ENCODE measurements around the gene SECISBP2L. TPM values are rescaled to one million over a fixed set of nuclear protein-coding genes. Genes with fewer than 3 reads are reported as not detected.

Gene SECISBP2L, protein sequence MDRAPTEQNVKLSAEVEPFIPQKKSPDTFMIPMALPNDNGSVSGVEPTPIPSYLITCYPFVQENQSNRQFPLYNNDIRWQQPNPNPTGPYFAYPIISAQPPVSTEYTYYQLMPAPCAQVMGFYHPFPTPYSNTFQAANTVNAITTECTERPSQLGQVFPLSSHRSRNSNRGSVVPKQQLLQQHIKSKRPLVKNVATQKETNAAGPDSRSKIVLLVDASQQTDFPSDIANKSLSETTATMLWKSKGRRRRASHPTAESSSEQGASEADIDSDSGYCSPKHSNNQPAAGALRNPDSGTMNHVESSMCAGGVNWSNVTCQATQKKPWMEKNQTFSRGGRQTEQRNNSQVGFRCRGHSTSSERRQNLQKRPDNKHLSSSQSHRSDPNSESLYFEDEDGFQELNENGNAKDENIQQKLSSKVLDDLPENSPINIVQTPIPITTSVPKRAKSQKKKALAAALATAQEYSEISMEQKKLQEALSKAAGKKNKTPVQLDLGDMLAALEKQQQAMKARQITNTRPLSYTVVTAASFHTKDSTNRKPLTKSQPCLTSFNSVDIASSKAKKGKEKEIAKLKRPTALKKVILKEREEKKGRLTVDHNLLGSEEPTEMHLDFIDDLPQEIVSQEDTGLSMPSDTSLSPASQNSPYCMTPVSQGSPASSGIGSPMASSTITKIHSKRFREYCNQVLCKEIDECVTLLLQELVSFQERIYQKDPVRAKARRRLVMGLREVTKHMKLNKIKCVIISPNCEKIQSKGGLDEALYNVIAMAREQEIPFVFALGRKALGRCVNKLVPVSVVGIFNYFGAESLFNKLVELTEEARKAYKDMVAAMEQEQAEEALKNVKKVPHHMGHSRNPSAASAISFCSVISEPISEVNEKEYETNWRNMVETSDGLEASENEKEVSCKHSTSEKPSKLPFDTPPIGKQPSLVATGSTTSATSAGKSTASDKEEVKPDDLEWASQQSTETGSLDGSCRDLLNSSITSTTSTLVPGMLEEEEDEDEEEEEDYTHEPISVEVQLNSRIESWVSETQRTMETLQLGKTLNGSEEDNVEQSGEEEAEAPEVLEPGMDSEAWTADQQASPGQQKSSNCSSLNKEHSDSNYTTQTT
- 10 to 100 TPM; 25.5 to 52.4 (median 45.3) TPM for total RNA-seq
- polyA plus RNA-seq: 10 to 100 TPM in 1 of 2 donors, 1 to 10 TPM in 1; 8.8 to 18.5 TPM
- long read RNA-seq, donor 1, partial matches to known transcripts: 7 of 7 reads
- long read RNA-seq, donor 1, other reads (novel, unspliced or antisense): 0 of 7 reads
- long read RNA-seq, donor 2, partial matches to known transcripts: 73 of 75 reads
- long read RNA-seq, donor 2, other reads (novel, unspliced or antisense): 2 of 75 reads
- long read RNA-seq, donor 3, full-length matches to known transcripts: 1 of 5 reads
- long read RNA-seq, donor 3, partial matches to known transcripts: 4 of 5 reads
- long read RNA-seq, donor 3, other reads (novel, unspliced or antisense): 0 of 5 reads

- Histone ChIP-seq H3K27ac (peak within 1 kb of the TSS; percentile 26 to 93 (median 90)), H3K36me3 (no peaks in the 10 kb centered on the region), H3K4me3 (peak within 1 kb of the TSS; percentile 57 to 99 (median 96)), H3K9me3 (no peaks in the 10 kb centered on the region), H3K27me3 (no peaks in the 10 kb centered on the region), H3K4me1 (peaks cover 3 to 42% (median 27%) of the 10 kb centered on the region in 12 donors)
- DNase-seq (peak; percentile 95 to 97 (median 96)), ATAC-seq (peak; percentile 96 to 99 (median 98))
- peak in 1 of 2 donors; percentile 83 for TF ChIP-seq POLR2A (IDR thresholded peaks at IDR 0.05)
- TF ChIP-seq, protein P1, sequence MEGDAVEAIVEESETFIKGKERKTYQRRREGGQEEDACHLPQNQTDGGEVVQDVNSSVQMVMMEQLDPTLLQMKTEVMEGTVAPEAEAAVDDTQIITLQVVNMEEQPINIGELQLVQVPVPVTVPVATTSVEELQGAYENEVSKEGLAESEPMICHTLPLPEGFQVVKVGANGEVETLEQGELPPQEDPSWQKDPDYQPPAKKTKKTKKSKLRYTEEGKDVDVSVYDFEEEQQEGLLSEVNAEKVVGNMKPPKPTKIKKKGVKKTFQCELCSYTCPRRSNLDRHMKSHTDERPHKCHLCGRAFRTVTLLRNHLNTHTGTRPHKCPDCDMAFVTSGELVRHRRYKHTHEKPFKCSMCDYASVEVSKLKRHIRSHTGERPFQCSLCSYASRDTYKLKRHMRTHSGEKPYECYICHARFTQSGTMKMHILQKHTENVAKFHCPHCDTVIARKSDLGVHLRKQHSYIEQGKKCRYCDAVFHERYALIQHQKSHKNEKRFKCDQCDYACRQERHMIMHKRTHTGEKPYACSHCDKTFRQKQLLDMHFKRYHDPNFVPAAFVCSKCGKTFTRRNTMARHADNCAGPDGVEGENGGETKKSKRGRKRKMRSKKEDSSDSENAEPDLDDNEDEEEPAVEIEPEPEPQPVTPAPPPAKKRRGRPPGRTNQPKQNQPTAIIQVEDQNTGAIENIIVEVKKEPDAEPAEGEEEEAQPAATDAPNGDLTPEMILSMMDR (IDR thresholded peaks at IDR 0.05): peak in 9 of 12 donors; percentile 12 to 60 (median 33)
- intact Hi-C loops (cut with DNase I): loop anchor here in 7 of 10 donors (5.0 to 10.0 kb wide), 7 partner anchors 68 to 378 kb away; partner anchors contain the start of genes COPS2 (in 1 of the 7) and FGF7 (in 1 of the 7)
- WGBS, 4 donors: 6 to 11% (median 7%) methylated on average over 32 to 50 of the region's 50 CpGs
Observed at GRCh38 chr15:49046220-49047102, at the start of gene SECISBP2L. TSS of gene SECISBP2L (minus strand) at chr15:49046446. CDS start at chr15:49046299, 147 bp downstream.

- no peaks in the 10 kb centered on the region for H3K27me3 ChIP-seq
- H3K4me3 ChIP-seq: no peak overlapping the region
- no peaks in the 10 kb centered on the region for H3K9me3 ChIP-seq
- no peak for ATAC-seq
- TF ChIP-seq, protein P1 (IDR thresholded peaks at IDR 0.05): no peak
- no peak for TF ChIP-seq POLR2A (IDR thresholded peaks at IDR 0.05)
- DNase-seq: no peak
- H3K4me1 ChIP-seq: peaks cover 0 to 7% (median 0%) of the 10 kb centered on the region in 12 donors
- no peaks in the 10 kb centered on the region for H3K36me3 ChIP-seq
- no peak overlapping the region for H3K27ac ChIP-seq
- WGBS, 4 donors: 56 to 72% (median 63%) methylated on average over 1 of the region's 1 CpG
- intact Hi-C loops (cut with DNase I): no loop called here
Observed at GRCh38 chr15:49094923-49095322, 48.7 kb upstream of the SECISBP2L start.
